CD8-positive, alpha-beta memory T cell (primary cell): ENCODE results near the gene GATAD2A. TPM values are rescaled to one million over a fixed set of nuclear protein-coding genes. Genes with fewer than 3 reads are reported as not detected.
A peak's percentile ranks its signal among the peaks of the same experiment; 100 is the strongest.

Experiments used
- CTCF ChIA-PET: fragments of 350-600 bp; sonication (Branson Sonifier 250); formaldehyde crosslinking; loops from one replicate; lab custom pipeline; 2021; ENCODE audit warnings: antibody characterized with exemption; lab: Charles Lee
- POLR2A ChIA-PET: fragments of 350-600 bp; sonication (Branson Sonifier 250); formaldehyde crosslinking; loops from one replicate; lab custom pipeline; 2021; ENCODE audit warnings: antibody characterized with exemption; lab: Charles Lee
- DNase-seq, 5 donors: peaks; one replicate each; pipeline versions ENCODE4 v3.0.0 to v3.0.0-alpha.2; 2020 to 2022; ENCODE audit warnings: mixed read lengths in 1 of 5
- H3K27ac ChIP-seq: one replicate; pipeline ENCODE4 v1.7.0; 2013; ENCODE audit warnings: low read depth, mild to moderate bottlenecking, low read length, moderate library complexity
- H3K27me3 ChIP-seq: 2 replicates; pipeline ENCODE4 v1.7.0; 2013; ENCODE audit warnings: low read length, mild to moderate bottlenecking; ENCODE audit not compliant: insufficient read depth, poor library complexity, severe bottlenecking
- H3K36me3 ChIP-seq: 2 replicates; pipeline ENCODE4 v1.7.0; 2013; ENCODE audit warnings: mild to moderate bottlenecking, low read length, moderate library complexity; ENCODE audit not compliant: insufficient read depth
- H3K4me1 ChIP-seq: 2 replicates; pipeline ENCODE4 v1.7.0; 2013; ENCODE audit warnings: mild to moderate bottlenecking, low read length, moderate library complexity; ENCODE audit not compliant: insufficient read depth
- H3K4me3 ChIP-seq: 2 replicates; pipeline ENCODE4 v1.7.0; 2013; ENCODE audit warnings: mild to moderate bottlenecking, low read length
- H3K9me3 ChIP-seq: 2 replicates; pipeline ENCODE4 v1.7.0; 2013; ENCODE audit warnings: mild to moderate bottlenecking, low read length
- H3K27ac Mint-ChIP-seq, 8 donors: one replicate each; pipeline ENCODE4 v1.8.0; 2020 to 2021; ENCODE audit warnings: mixed read lengths in 8 of 8, mild to moderate bottlenecking in 6 of 8, inconsistent platforms in 3 of 8, moderate library complexity in 3 of 8
- H3K27me3 Mint-ChIP-seq, 2 donors: one replicate each; pipeline ENCODE4 v1.8.0; 2020 to 2021; ENCODE audit warnings: mixed read lengths in 2 of 2, mild to moderate bottlenecking in 1 of 2, moderate library complexity in 1 of 2
- H3K36me3 Mint-ChIP-seq, 3 donors: one replicate each; pipeline ENCODE4 v1.8.0; 2020 to 2021; ENCODE audit warnings: mixed read lengths in 3 of 3, inconsistent platforms in 1 of 3, mild to moderate bottlenecking in 1 of 3
- H3K4me1 Mint-ChIP-seq, 3 donors: one replicate each; pipeline ENCODE4 v1.8.0; 2020 to 2021; ENCODE audit warnings: mixed read lengths in 3 of 3, inconsistent platforms in 1 of 3, mild to moderate bottlenecking in 1 of 3
- H3K4me3 Mint-ChIP-seq, 7 donors: one replicate each; pipeline ENCODE4 v1.8.0; 2020 to 2021; ENCODE audit warnings: mixed read lengths in 7 of 7, mild to moderate bottlenecking in 6 of 7, moderate library complexity in 4 of 7, inconsistent platforms in 2 of 7
- H3K9me3 Mint-ChIP-seq, 5 donors: one replicate each; pipeline ENCODE4 v1.8.0; 2020 to 2022; ENCODE audit warnings: mixed read lengths in 5 of 5, mild to moderate bottlenecking in 3 of 5, moderate library complexity in 2 of 5, inconsistent platforms in 1 of 5
- polyA plus RNA-seq: library from polyadenylated mRNA; unstranded; fragments of 300-500 nt; fragmentation: Illumina TruSeq; gene quantifications from one replicate; pipeline ENCODE4 v1.2.3, GENCODE V29; 2021
- total RNA-seq, 2 experiments: library from RNA; stranded (reverse); gene quantifications; one replicate each; pipeline ENCODE4 v1.2.3, GENCODE V29; 2021

GATAD2A gene
- total and polyA plus RNA-seq, 3 experiments from 2014 or later, result 46.9 to 182 (median 176) TPM

DNA sequence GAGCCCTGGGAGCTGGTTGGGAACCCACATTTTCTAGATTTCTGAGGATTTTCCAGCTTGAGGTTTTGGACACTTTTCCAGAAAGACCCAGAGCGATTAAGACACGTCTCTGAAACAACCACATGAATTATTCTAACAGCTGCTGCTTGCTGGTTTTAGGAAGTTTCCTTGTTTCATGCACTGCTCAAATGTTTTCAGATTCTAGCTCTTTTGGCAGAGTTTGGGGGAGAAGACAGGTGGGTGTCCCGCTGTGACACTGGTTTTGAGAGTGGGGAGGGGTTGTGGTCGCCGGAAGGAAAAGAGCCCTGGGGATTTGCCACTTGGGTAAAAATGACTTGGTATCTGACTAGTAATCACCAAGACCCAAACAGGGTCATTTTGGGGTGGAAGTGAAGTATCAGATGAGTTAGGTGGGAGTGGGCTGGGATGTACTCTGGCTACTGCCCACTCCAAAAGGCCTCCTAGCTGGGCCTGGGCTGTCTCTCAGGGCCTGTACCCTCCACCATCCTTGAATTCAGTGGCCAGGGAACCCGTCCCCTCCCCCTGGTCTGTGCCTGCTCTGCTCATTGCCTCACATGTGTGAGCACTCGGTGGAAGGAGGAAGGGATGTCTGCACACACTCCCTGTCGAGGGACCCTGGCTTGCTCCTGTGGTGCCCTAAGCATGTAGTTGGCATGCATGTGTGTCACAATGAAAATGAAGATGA lies 13.2 kb downstream of the GATAD2A start:
- no peak for DNase-seq

GRCh38 chr19:19420570-19421298 lies 15.3 kb downstream of the GATAD2A start:
- peak overlapping the region; percentile 54 to 80 (median 61) for H3K4me3 Mint-ChIP-seq
- POLR2A ChIA-PET, result interaction anchor here (0.6 kb wide), 1 partner anchor 333 kb away, joined by 4 read pairs; no protein-coding TSS in a partner anchor
- Histone ChIP-seq H3K36me3 (no peaks in the 10 kb centered on the region), H3K4me3 (peak overlapping the region; percentile 1), H3K27me3 (no peaks in the 10 kb centered on the region), H3K4me1 (peaks cover 77% of the 10 kb centered on the region), H3K9me3 (no peaks in the 10 kb centered on the region), H3K27ac (no peak overlapping the region)
- CTCF ChIA-PET, result interaction anchor here (1.2 kb wide), 1 partner anchor 48 kb away, joined by 3 read pairs; no protein-coding TSS in a partner anchor
- H3K27ac Mint-ChIP-seq, result peak overlapping the region; percentile 88 to 97 (median 92)
- H3K4me1 Mint-ChIP-seq, result peaks cover 73 to 94% (median 84%) of the 10 kb centered on the region in 3 donors
- H3K9me3 Mint-ChIP-seq, result no peaks in the 10 kb centered on the region
- peaks cover 0 to 10% (median 1%) of the 10 kb centered on the region in 3 donors for H3K36me3 Mint-ChIP-seq
- DNase-seq, result peak in 4 of 5 donors; percentile 39 to 83 (median 66)
- H3K27me3 Mint-ChIP-seq, result no peaks in the 10 kb centered on the region

More for the DNA sequence above, 13.2 kb downstream of the GATAD2A start:
- Histone ChIP-seq H3K27ac (no peak overlapping the region), H3K4me1 (peaks cover 63% of the 10 kb centered on the region), H3K9me3 (no peaks in the 10 kb centered on the region), H3K36me3 (no peaks in the 10 kb centered on the region), H3K4me3 (no peak overlapping the region), H3K27me3 (no peaks in the 10 kb centered on the region)
- ChIA-PET CTCF (interaction anchor here (1.2 to 2.9 kb wide), 3 partner anchors 11 to 72 kb away, joined by 3 to 13 read pairs (median 4); no protein-coding TSS in a partner anchor), POLR2A (interaction anchor here (0.5 to 1.1 kb wide), 2 partner anchors 13 to 38 kb away, joined by 3 to 4 read pairs; partner anchors contain the start of gene GATAD2A)
- H3K4me3 Mint-ChIP-seq, result peak overlapping the region; percentile 7 to 69 (median 60)
- no peaks in the 10 kb centered on the region for H3K9me3 Mint-ChIP-seq
- peaks cover 72 to 82% (median 75%) of the 10 kb centered on the region in 3 donors for H3K4me1 Mint-ChIP-seq
- no peaks in the 10 kb centered on the region for H3K27me3 Mint-ChIP-seq
- H3K36me3 Mint-ChIP-seq, result peaks cover 0 to 13% (median 3%) of the 10 kb centered on the region in 3 donors
- peak overlapping the region; percentile 79 to 98 (median 86) for H3K27ac Mint-ChIP-seq

DNA sequence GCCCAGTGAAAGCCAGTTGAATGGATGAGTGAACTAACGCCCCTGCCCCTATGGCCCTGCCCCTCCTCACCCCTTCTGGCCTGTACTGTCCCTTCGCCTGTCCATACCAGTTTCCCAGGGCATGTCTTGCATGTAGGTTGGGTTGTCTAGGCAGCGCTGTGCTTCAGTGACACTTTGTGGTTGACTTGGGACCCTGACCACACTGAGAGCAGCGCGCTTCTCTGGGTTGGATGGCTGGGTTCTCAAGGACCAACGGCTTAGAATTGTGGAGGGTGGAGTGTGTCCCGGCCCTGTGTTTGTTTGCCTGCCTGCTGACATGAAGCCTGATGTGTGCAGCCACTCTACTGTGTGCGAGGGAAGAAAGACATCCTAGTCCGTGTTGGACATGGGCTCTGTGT lies 15.8 kb downstream of the GATAD2A start:
- Mint-ChIP-seq H3K4me3 (peak overlapping the region in 5 of 7 donors; percentile 54 to 80 (median 70)), H3K36me3 (peaks cover 0 to 7% (median 1%) of the 10 kb centered on the region in 3 donors), H3K27me3 (no peaks in the 10 kb centered on the region), H3K27ac (peak overlapping the region; percentile 88 to 97 (median 92)), H3K4me1 (peaks cover 73 to 94% (median 84%) of the 10 kb centered on the region in 3 donors), H3K9me3 (no peaks in the 10 kb centered on the region)
- no peaks in the 10 kb centered on the region for H3K9me3 ChIP-seq
- H3K27ac ChIP-seq, result no peak overlapping the region
- no peaks in the 10 kb centered on the region for H3K27me3 ChIP-seq
- no peaks in the 10 kb centered on the region for H3K36me3 ChIP-seq
- ChIA-PET POLR2A (no interaction called here), CTCF (no interaction called here)
- peak overlapping the region; percentile 1 for H3K4me3 ChIP-seq
- peaks cover 77% of the 10 kb centered on the region for H3K4me1 ChIP-seq
- no peak for DNase-seq

DNA sequence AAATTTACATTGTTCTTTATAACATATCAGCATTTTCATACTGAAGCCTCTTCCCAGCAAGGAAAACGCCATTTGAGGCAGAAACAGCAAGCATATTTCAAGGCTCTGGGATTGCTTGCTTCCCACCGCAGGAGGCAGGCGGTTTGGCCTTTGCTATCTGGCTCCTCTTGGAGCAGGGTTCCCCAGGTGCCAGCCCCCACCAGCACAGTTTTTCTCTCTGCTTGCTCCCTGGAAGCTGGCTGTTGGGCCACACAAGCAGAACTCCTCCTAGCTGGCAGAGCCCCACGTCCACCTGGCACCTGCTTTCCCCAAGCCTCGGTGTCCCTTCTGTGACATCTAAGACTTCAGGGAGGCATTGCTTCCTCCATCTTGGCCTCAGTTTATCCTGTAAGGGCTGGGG lies 16.7 kb downstream of the GATAD2A start:
- Histone ChIP-seq H3K36me3 (no peaks in the 10 kb centered on the region), H3K27me3 (no peaks in the 10 kb centered on the region), H3K4me3 (no peak overlapping the region), H3K9me3 (no peaks in the 10 kb centered on the region), H3K4me1 (peaks cover 76% of the 10 kb centered on the region), H3K27ac (no peak overlapping the region)
- POLR2A ChIA-PET, result no interaction called here
- Mint-ChIP-seq H3K27ac (peak overlapping the region in 7 of 8 donors; percentile 88 to 95 (median 92)), H3K4me3 (peak overlapping the region in 2 of 7 donors; percentile 6 to 24), H3K4me1 (peaks cover 75 to 95% (median 86%) of the 10 kb centered on the region in 3 donors), H3K9me3 (no peaks in the 10 kb centered on the region), H3K27me3 (no peaks in the 10 kb centered on the region), H3K36me3 (peaks cover 0 to 11% (median 1%) of the 10 kb centered on the region in 3 donors)
- no peak for DNase-seq
- CTCF ChIA-PET, result interaction anchor here (0.9 kb wide), 1 partner anchor 57 kb away, joined by 3 read pairs; no protein-coding TSS in a partner anchor

DNA sequence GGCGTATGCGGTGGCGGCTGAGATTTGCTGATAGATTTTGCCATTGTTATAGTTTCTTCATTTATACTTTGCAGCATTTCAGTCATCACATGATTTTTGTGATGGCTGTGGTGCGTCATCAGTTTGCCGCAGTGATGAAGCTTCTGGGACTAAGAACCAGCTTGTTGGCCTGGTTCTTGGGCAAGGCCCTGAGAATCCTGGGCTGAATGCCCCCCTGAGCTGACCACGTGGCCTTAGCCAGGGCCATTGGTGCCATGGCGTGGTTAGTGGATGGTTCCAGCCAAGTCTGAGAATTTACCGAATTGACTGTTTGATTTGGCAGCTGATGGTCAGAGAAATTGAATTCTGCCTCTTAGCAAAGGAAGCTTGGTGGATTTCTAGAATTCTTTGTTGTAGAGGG lies 17.8 kb downstream of the GATAD2A start:
- H3K4me3 Mint-ChIP-seq, result no peak overlapping the region
- Histone ChIP-seq H3K4me3 (no peak overlapping the region), H3K27ac (no peak overlapping the region), H3K9me3 (no peaks in the 10 kb centered on the region), H3K27me3 (no peaks in the 10 kb centered on the region), H3K4me1 (peaks cover 72% of the 10 kb centered on the region), H3K36me3 (peaks cover 4% of the 10 kb centered on the region)
- peaks cover 73 to 95% (median 86%) of the 10 kb centered on the region in 3 donors for H3K4me1 Mint-ChIP-seq
- ChIA-PET CTCF (no interaction called here), POLR2A (no interaction called here)
- H3K27ac Mint-ChIP-seq, result peak overlapping the region in 6 of 8 donors; percentile 38 to 88 (median 56)
- no peaks in the 10 kb centered on the region for H3K27me3 Mint-ChIP-seq
- DNase-seq, result no peak
- H3K36me3 Mint-ChIP-seq, result peaks cover 0 to 22% (median under 1%) of the 10 kb centered on the region in 3 donors
- no peaks in the 10 kb centered on the region for H3K9me3 Mint-ChIP-seq

DNA sequence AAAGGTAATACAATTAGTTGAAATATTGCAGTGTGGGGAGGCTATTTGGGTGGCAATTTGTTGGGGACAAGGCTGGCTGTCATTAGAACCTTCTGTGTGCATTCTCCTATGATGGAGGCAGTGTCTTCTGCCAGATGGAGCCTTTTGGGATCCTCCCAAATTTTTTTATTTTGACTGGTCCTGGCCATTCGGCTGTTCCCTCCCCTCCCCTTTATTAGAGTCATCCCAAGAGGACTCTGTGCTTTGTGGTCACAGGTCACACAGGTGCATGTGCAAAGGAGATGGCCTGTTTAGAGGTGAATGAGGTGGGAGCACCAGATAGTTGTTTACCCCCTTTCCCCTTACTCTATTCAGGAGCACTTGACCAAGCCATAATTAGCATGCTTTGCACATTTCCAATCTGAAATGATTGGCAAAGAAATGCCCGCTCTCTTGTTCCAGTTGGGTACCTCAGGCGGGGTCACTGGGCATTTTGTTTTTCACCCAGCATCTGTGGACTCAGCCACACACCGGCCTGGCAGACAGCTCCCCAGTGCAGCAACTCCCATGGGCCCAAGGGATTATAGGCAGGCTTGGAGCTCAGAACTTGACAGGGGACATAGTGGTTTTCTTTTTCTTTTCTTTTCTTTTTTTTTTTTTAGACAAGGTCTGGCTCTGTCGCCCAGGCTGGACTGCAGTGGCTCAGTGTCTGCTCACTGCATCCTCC lies 19.8 kb downstream of the GATAD2A start:
- H3K27me3 ChIP-seq, result no peaks in the 10 kb centered on the region
- peaks cover 4% of the 10 kb centered on the region for H3K36me3 ChIP-seq
- Mint-ChIP-seq H3K4me3 (no peak overlapping the region), H3K27me3 (no peaks in the 10 kb centered on the region), H3K27ac (peak overlapping the region in 7 of 8 donors; percentile 45 to 86 (median 54)), H3K4me1 (peaks cover 80 to 99% (median 94%) of the 10 kb centered on the region in 3 donors), H3K36me3 (peaks cover 0 to 30% (median 0%) of the 10 kb centered on the region in 3 donors), H3K9me3 (no peaks in the 10 kb centered on the region)
- H3K27ac ChIP-seq, result no peak overlapping the region
- H3K4me3 ChIP-seq, result no peak overlapping the region
- ChIA-PET CTCF (no interaction called here), POLR2A (interaction anchor here (0.6 kb wide), 1 partner anchor 48 kb away, joined by 4 read pairs; no protein-coding TSS in a partner anchor)
- H3K4me1 ChIP-seq, result peaks cover 79% of the 10 kb centered on the region
- no peak for DNase-seq
- H3K9me3 ChIP-seq, result no peaks in the 10 kb centered on the region

GRCh38 chr19:19426216-19426615 lies 20.7 kb downstream of the GATAD2A start:
- Histone ChIP-seq H3K27ac (no peak overlapping the region), H3K4me1 (peaks cover 78% of the 10 kb centered on the region), H3K27me3 (no peaks in the 10 kb centered on the region), H3K9me3 (no peaks in the 10 kb centered on the region), H3K4me3 (no peak overlapping the region), H3K36me3 (peaks cover 4% of the 10 kb centered on the region)
- peak overlapping the region in 6 of 8 donors; percentile 10 to 66 (median 49) for H3K27ac Mint-ChIP-seq
- peaks cover 80 to 99% (median 93%) of the 10 kb centered on the region in 3 donors for H3K4me1 Mint-ChIP-seq
- H3K27me3 Mint-ChIP-seq, result no peaks in the 10 kb centered on the region
- no peak for DNase-seq
- POLR2A ChIA-PET, result no interaction called here
- CTCF ChIA-PET, result interaction anchor here (1.9 kb wide), 1 partner anchor 9 kb away, joined by 5 read pairs; no protein-coding TSS in a partner anchor
- H3K4me3 Mint-ChIP-seq, result peak overlapping the region in 1 of 7 donors; percentile 36
- no peaks in the 10 kb centered on the region for H3K9me3 Mint-ChIP-seq
- H3K36me3 Mint-ChIP-seq, result peaks cover 0 to 29% (median 0%) of the 10 kb centered on the region in 3 donors
